WTC11 (cell line): ENCODE results near the gene EBI3. TPM values are rescaled to one million over a fixed set of nuclear protein-coding genes. Genes with fewer than 3 reads are reported as not detected.
A peak's percentile ranks its signal among the peaks of the same experiment; 100 is the strongest.

ENCODE experiments used
- ATAC-seq: fragments of 200-7000 bp; cut with Tn5 transposase; 2 replicates; pipeline ENCODE4 v1.10.0; 2021; ENCODE audit warnings: mild to moderate bottlenecking, moderate library complexity
- CTCF ChIA-PET: fragments of 300-600 bp; sonication (Branson Sonifier 250); formaldehyde crosslinking; loops from one replicate; lab custom pipeline; 2021; ENCODE audit warnings: antibody characterized with exemption; lab: Charles Lee
- POLR2A ChIA-PET: fragments of 350-600 bp; sonication (Branson Sonifier 250); formaldehyde crosslinking; loops from one replicate; lab custom pipeline; 2021; ENCODE audit warnings: antibody characterized with exemption; lab: Charles Lee
- DNase-seq: peaks from one replicate; pipeline ENCODE4 v3.0.0; 2021; ENCODE audit warnings: low spot score
- H3K27ac Mint-ChIP-seq: 2 replicates; pipeline ENCODE4 v1.8.0; 2021; ENCODE audit warnings: mixed read lengths
- H3K27me3 Mint-ChIP-seq: 2 replicates; pipeline ENCODE4 v1.8.0; 2021; ENCODE audit warnings: low read depth, mild to moderate bottlenecking, moderate library complexity, mixed read lengths
- H3K36me3 Mint-ChIP-seq: 2 replicates; pipeline ENCODE4 v1.8.0; 2021; ENCODE audit warnings: mixed read lengths
- H3K4me1 Mint-ChIP-seq: 2 replicates; pipeline ENCODE4 v1.8.0; 2022; ENCODE audit warnings: mixed read lengths
- H3K4me3 Mint-ChIP-seq: 2 replicates; pipeline ENCODE4 v1.8.0; 2021; ENCODE audit warnings: mild to moderate bottlenecking, moderate library complexity, mixed read lengths
- H3K9me3 Mint-ChIP-seq: 2 replicates; pipeline ENCODE4 v1.8.0; 2021; ENCODE audit warnings: mixed read lengths
- AFF4 ChIP-seq: sonication (generic); formaldehyde crosslinking; IDR thresholded peaks from 2 replicates; pipeline ENCODE4 v1.8.1; 2023; ENCODE audit warnings: mild to moderate bottlenecking, missing genetic modification reagents, borderline replicate concordance
- CBFB ChIP-seq: sonication (generic); formaldehyde crosslinking; IDR thresholded peaks from 2 replicates; pipeline ENCODE4 v1.8.1; 2022; ENCODE audit warnings: mild to moderate bottlenecking, low read depth, missing genetic modification reagents
- ESRRA ChIP-seq: sonication (generic); formaldehyde crosslinking; IDR thresholded peaks from 2 replicates; pipeline ENCODE4 v1.8.1; 2022; ENCODE audit warnings: mild to moderate bottlenecking, missing genetic modification reagents, borderline replicate concordance
- ETV6 ChIP-seq: sonication (generic); formaldehyde crosslinking; IDR thresholded peaks from 2 replicates; pipeline ENCODE4 v1.8.1; 2022; ENCODE audit warnings: mild to moderate bottlenecking, missing genetic modification reagents
- GABPB1 ChIP-seq: sonication (generic); formaldehyde crosslinking; IDR thresholded peaks from 2 replicates; pipeline ENCODE4 v1.8.1; 2023; ENCODE audit warnings: mild to moderate bottlenecking, missing genetic modification reagents
- HMGA2 ChIP-seq: fragments of 250-450 bp; sonication (Bioruptor Pico); IDR thresholded peaks from 2 replicates; pipeline ENCODE4 v1.4.0; 2021; ENCODE audit warnings: mild to moderate bottlenecking, moderate library complexity
- HMGXB4 ChIP-seq: sonication (generic); formaldehyde crosslinking; IDR thresholded peaks from 2 replicates; pipeline ENCODE4 v1.8.1; 2023; ENCODE audit warnings: mild to moderate bottlenecking, moderate library complexity, missing genetic modification reagents
- JAZF1 ChIP-seq: fragments of 250-450 bp; sonication (Bioruptor Pico); IDR thresholded peaks from 2 replicates; pipeline ENCODE4 v1.9.0; 2021; ENCODE audit warnings: moderate library complexity, mild to moderate bottlenecking, inconsistent platforms
- KAT7 ChIP-seq: sonication (generic); formaldehyde crosslinking; IDR thresholded peaks from 2 replicates; pipeline ENCODE4 v1.8.1; 2023; ENCODE audit warnings: missing genetic modification reagents, mild to moderate bottlenecking, borderline replicate concordance
- NFE2L1 ChIP-seq: sonication (generic); formaldehyde crosslinking; IDR thresholded peaks from 2 replicates; pipeline ENCODE4 v1.8.1; 2023; ENCODE audit warnings: missing genetic modification reagents
- SMAD4 ChIP-seq: sonication (generic); formaldehyde crosslinking; IDR thresholded peaks from 2 replicates; pipeline ENCODE4 v1.8.0; 2022; ENCODE audit warnings: mild to moderate bottlenecking, missing genetic modification reagents
- TCF7 ChIP-seq: sonication (generic); formaldehyde crosslinking; IDR thresholded peaks from 2 replicates; pipeline ENCODE4 v1.8.0; 2022; ENCODE audit warnings: mild to moderate bottlenecking, low read depth, missing genetic modification reagents, moderate library complexity
- TEAD1 ChIP-seq: sonication (generic); formaldehyde crosslinking; IDR thresholded peaks from 2 replicates; pipeline ENCODE4 v1.8.0; 2022; ENCODE audit warnings: mild to moderate bottlenecking, missing genetic modification reagents
- ZBTB21 ChIP-seq: sonication (generic); formaldehyde crosslinking; IDR thresholded peaks from 2 replicates; pipeline ENCODE4 v1.8.1; 2023; ENCODE audit warnings: mild to moderate bottlenecking, missing genetic modification reagents, borderline replicate concordance
- ZNF232 ChIP-seq: sonication (generic); formaldehyde crosslinking; IDR thresholded peaks from 2 replicates; pipeline ENCODE4 v1.8.0; 2022; ENCODE audit warnings: mild to moderate bottlenecking, missing genetic modification reagents
- ZNF396 ChIP-seq: fragments of 250-450 bp; sonication (Bioruptor Pico); IDR thresholded peaks from 2 replicates; pipeline ENCODE4 v1.8.0; 2021; ENCODE audit warnings: mild to moderate bottlenecking, moderate library complexity, borderline replicate concordance
- ZNF512 ChIP-seq: sonication (generic); formaldehyde crosslinking; IDR thresholded peaks from 2 replicates; pipeline ENCODE4 v1.8.1; 2022; ENCODE audit warnings: missing genetic modification reagents, borderline replicate concordance
- total RNA-seq: library from RNA; stranded (reverse); gene quantifications from 3 replicates; pipeline ENCODE4 v1.2.3, GENCODE V29; 2021
- TF ChIP-seq, protein P1 (sequence below): fragments of 250-450 bp; sonication (Bioruptor Pico); IDR thresholded peaks from 2 replicates; pipeline ENCODE4 v1.9.0; 2021; ENCODE audit warnings: moderate library complexity, mild to moderate bottlenecking, inconsistent platforms, borderline replicate concordance
- TF ChIP-seq, protein P2 (sequence below): sonication (generic); formaldehyde crosslinking; IDR thresholded peaks from 2 replicates; pipeline ENCODE4 v1.8.0; 2022; ENCODE audit warnings: mild to moderate bottlenecking, missing genetic modification reagents
- TF ChIP-seq, protein P3 (sequence below): fragments of 250-450 bp; sonication (Bioruptor Pico); IDR thresholded peaks from 2 replicates; pipeline ENCODE4 v1.8.0; 2021; ENCODE audit warnings: mild to moderate bottlenecking
- TF ChIP-seq, protein P4 (sequence below): sonication (generic); formaldehyde crosslinking; IDR thresholded peaks from 2 replicates; pipeline ENCODE4 v1.8.0; 2022; ENCODE audit warnings: mild to moderate bottlenecking, missing genetic modification reagents

The EBI3 gene
- total RNA-seq, 1 experiment from 2014 or later: 0.81 TPM

GRCh38 chr19:4198467-4199126, 30.7 kb upstream of the EBI3 start:
- POLR2A ChIA-PET: no interaction called here
- no peak overlapping the region for H3K27ac Mint-ChIP-seq
- peaks cover 18% of the 10 kb centered on the region for H3K4me1 Mint-ChIP-seq
- peaks cover 5% of the 10 kb centered on the region; the same call in 1 of the 2 replicates for H3K36me3 Mint-ChIP-seq
- ATAC-seq (no peak), DNase-seq (no peak)
- CTCF ChIA-PET: interaction anchor here (0.7 to 3.5 kb wide), 9 partner anchors 9 to 211 kb away, joined by 3 to 22 read pairs (median 6); no protein-coding TSS in a partner anchor
- peak overlapping the region; percentile 65 for H3K4me3 Mint-ChIP-seq
- peaks cover 53% of the 10 kb centered on the region for H3K27me3 Mint-ChIP-seq
- TF ChIP-seq GABPB1 (CRISPR knock-in tag): no peak
- TF ChIP-seq, protein P1, sequence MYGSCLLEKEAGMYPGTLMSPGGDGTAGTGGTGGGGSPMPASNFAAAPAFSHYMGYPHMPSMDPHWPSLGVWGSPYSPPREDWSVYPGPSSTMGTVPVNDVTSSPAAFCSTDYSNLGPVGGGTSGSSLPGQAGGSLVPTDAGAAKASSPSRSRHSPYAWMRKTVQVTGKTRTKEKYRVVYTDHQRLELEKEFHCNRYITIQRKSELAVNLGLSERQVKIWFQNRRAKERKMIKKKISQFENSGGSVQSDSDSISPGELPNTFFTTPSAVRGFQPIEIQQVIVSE (CRISPR knock-in tag): no peak
- no peak for TF ChIP-seq TCF7 (CRISPR knock-in tag)
- TF ChIP-seq TEAD1 (CRISPR knock-in tag): no peak
- TF ChIP-seq KAT7 (CRISPR knock-in tag): no peak
- TF ChIP-seq ESRRA (CRISPR knock-in tag): no peak
- no peak for TF ChIP-seq ZBTB21
- TF ChIP-seq, protein P2, sequence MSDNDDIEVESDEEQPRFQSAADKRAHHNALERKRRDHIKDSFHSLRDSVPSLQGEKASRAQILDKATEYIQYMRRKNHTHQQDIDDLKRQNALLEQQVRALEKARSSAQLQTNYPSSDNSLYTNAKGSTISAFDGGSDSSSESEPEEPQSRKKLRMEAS: no peak
- no peak for TF ChIP-seq ETV6
- TF ChIP-seq NFE2L1: no peak
- TF ChIP-seq, protein P3, sequence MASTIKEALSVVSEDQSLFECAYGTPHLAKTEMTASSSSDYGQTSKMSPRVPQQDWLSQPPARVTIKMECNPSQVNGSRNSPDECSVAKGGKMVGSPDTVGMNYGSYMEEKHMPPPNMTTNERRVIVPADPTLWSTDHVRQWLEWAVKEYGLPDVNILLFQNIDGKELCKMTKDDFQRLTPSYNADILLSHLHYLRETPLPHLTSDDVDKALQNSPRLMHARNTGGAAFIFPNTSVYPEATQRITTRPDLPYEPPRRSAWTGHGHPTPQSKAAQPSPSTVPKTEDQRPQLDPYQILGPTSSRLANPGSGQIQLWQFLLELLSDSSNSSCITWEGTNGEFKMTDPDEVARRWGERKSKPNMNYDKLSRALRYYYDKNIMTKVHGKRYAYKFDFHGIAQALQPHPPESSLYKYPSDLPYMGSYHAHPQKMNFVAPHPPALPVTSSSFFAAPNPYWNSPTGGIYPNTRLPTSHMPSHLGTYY: no peak
- TF ChIP-seq ZNF512 (CRISPR knock-in tag): no peak
- TF ChIP-seq ZNF232 (CRISPR knock-in tag): no peak
- no peak for TF ChIP-seq AFF4 (CRISPR knock-in tag)
- TF ChIP-seq JAZF1 (CRISPR knock-in tag): no peak
- no peak for TF ChIP-seq ZNF396 (CRISPR knock-in tag)
- no peak for TF ChIP-seq HMGA2 (CRISPR knock-in tag)
- H3K9me3 Mint-ChIP-seq: peaks cover 18% of the 10 kb centered on the region

GRCh38 chr19:4199699-4200293, 29.5 kb upstream of the EBI3 start:
- POLR2A ChIA-PET: no interaction called here
- ATAC-seq (peak; percentile 45), DNase-seq (peak; percentile 75)
- Mint-ChIP-seq H3K27me3 (peaks cover 49% of the 10 kb centered on the region), H3K4me3 (peak overlapping the region; percentile 7; the same call in 1 of the 2 replicates), H3K4me1 (peaks cover 12% of the 10 kb centered on the region), H3K9me3 (peaks cover 18% of the 10 kb centered on the region), H3K27ac (no peak overlapping the region), H3K36me3 (peaks cover 5% of the 10 kb centered on the region; the same call in 1 of the 2 replicates)
- CTCF ChIA-PET: interaction anchor here (0.6 to 5.6 kb wide), 11 partner anchors 10 to 1069 kb away, joined by 3 to 50 read pairs (median 6); partner anchors contain the start of gene YJU2
- TF ChIP-seq CBFB (CRISPR knock-in tag) (no peak), SMAD4 (CRISPR knock-in tag) (no peak), TEAD1 (CRISPR knock-in tag) (no peak), HMGXB4 (CRISPR knock-in tag) (no peak)
- TF ChIP-seq, protein P4, sequence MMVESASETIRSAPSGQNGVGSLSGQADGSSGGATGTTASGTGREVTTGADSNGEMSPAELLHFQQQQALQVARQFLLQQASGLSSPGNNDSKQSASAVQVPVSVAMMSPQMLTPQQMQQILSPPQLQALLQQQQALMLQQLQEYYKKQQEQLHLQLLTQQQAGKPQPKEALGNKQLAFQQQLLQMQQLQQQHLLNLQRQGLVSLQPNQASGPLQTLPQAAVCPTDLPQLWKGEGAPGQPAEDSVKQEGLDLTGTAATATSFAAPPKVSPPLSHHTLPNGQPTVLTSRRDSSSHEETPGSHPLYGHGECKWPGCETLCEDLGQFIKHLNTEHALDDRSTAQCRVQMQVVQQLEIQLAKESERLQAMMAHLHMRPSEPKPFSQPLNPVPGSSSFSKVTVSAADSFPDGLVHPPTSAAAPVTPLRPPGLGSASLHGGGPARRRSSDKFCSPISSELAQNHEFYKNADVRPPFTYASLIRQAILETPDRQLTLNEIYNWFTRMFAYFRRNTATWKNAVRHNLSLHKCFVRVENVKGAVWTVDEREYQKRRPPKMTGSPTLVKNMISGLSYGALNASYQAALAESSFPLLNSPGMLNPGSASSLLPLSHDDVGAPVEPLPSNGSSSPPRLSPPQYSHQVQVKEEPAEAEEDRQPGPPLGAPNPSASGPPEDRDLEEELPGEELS (CRISPR knock-in tag): no peak
